ENCODE measurements around the gene BCL2L11.

BCL2L11 gene

GRCh38 chr2:111118481-111118980 is 2.2 kb upstream of the BCL2L11 start:
- DNase-seq, result no peak

- peak; percentile 24 for DNase-seq
These were observed 1.5 kb upstream of the BCL2L11 start for GRCh38 chr2:111118981-111119821.

- DNase-seq, result peak; percentile 9
These were observed 877 bp upstream of the BCL2L11 start for GRCh38 chr2:111119822-111120252.

- DNase-seq, result peak; percentile 43
These were observed 514 bp downstream of the BCL2L11 start for GRCh38 chr2:111121028-111121827.

- peak; percentile 84 for DNase-seq
These were observed 1.3 kb downstream of the BCL2L11 start for GRCh38 chr2:111121828-111122630.

- peak; percentile 25 for DNase-seq
These were observed 2.1 kb downstream of the BCL2L11 start for GRCh38 chr2:111122631-111123421.

GRCh38 chr2:111123751-111124150 is 3.0 kb downstream of the BCL2L11 start:
- no peak for DNase-seq

GRCh38 chr2:111126581-111126980 is 5.9 kb downstream of the BCL2L11 start:
- no peak for DNase-seq

- no peak for DNase-seq
These were observed 6.6 kb downstream of the BCL2L11 start for GRCh38 chr2:111127351-111127750.

GRCh38 chr2:111128096-111128495 is 7.4 kb downstream of the BCL2L11 start:
- DNase-seq, result no peak

GRCh38 chr2:111133603-111134002 is 12.9 kb downstream of the BCL2L11 start:
- DNase-seq, result no peak

GRCh38 chr2:111134055-111134454 is 13.3 kb downstream of the BCL2L11 start:
- DNase-seq, result no peak

- no peak for DNase-seq
These were observed 14.7 kb downstream of the BCL2L11 start for GRCh38 chr2:111135237-111135909.

GRCh38 chr2:111135910-111136297 is 15.2 kb downstream of the BCL2L11 start:
- DNase-seq, result no peak

GRCh38 chr2:111138839-111139238 is 18.1 kb downstream of the BCL2L11 start:
- DNase-seq, result no peak

- no peak for DNase-seq
These were observed 19.1 kb downstream of the BCL2L11 start for GRCh38 chr2:111139637-111140317.

- no peak for DNase-seq
These were observed 20.1 kb downstream of the BCL2L11 start for GRCh38 chr2:111140815-111141214.

GRCh38 chr2:111142101-111142500 is 21.4 kb downstream of the BCL2L11 start:
- no peak for DNase-seq

GRCh38 chr2:111143107-111143842 is 22.6 kb downstream of the BCL2L11 start:
- DNase-seq, result no peak

- no peak for DNase-seq
These were observed 23.1 kb downstream of the BCL2L11 start for GRCh38 chr2:111143843-111144198.
